GM18505 (cell line): ENCODE measurements around the gene H19.

Experiments
- ATAC-seq: cut with Tn5 transposase; IDR thresholded peaks from one replicate; pipeline ENCODE4 v1.9.1; 2021; ENCODE audit not compliant: unreplicated experiment
- POLR2A ChIP-seq: IDR thresholded peaks from 4 replicates; pipeline ENCODE4 v1.6.1; 2011; ENCODE audit warnings: borderline replicate concordance; ENCODE audit not compliant: insufficient read depth, insufficient read length; ENCODE audit errors: extremely low read depth

Gene H19

GRCh38 chr11:1998290-1998689, 648 bp upstream of the H19 start:
- TF ChIP-seq POLR2A, result no peak
- ATAC-seq, result no peak

GRCh38 chr11:1994121-1994520, 3.5 kb downstream of the H19 start:
- no peak for ATAC-seq
- no peak for TF ChIP-seq POLR2A

- ATAC-seq, result no peak
Measured at GRCh38 chr11:1992111-1992510, 5.5 kb downstream of the H19 start.

DNA sequence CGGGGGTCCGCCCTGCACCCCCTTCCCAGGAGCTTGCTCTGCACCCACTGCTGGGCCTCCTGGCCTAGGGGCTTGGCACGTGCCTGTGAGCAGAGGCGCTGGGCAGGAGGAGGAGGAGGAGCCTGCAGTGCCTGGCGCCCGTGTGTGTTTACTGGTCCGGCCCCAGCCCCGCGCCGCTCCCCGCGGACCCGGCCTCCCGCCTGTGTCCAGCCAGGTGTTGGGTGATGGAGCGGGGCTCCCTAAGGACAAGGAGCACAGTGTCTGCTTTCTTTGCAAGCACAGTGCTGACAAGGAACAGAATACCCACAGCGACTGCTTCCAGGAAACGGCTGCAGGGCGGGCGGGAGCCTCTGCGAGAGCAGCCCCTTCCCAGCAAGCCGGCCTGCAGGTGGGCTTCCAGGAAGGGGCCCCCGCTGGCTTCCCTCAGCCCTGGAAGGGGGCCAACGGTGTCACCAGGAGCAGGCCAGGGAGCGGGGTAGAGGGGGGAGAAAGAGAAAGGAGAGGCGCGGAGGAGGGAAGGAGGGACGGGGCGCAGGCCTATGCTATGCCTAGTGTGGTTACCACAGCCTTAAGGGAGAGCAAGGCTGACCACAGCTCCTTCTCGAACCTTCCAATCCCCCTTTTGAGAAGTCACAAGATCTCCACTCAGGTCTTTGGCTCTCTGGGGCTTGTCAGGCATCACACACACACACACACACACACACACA, 6.6 kb downstream of the H19 start:
- TF ChIP-seq POLR2A, result no peak
- no peak for ATAC-seq

More at GRCh38 chr11:1992111-1992510, 5.5 kb downstream of the H19 start:
- no peak for TF ChIP-seq POLR2A

GRCh38 chr11:1989953-1990352, 7.7 kb downstream of the H19 start:
- ATAC-seq, result no peak
- no peak for TF ChIP-seq POLR2A

- ATAC-seq, result no peak
- no peak for TF ChIP-seq POLR2A
Measured at GRCh38 chr11:1988667-1989317, 8.8 kb downstream of the H19 start.

GRCh38 chr11:1988174-1988573, 9.5 kb downstream of the H19 start:
- no peak for ATAC-seq
- no peak for TF ChIP-seq POLR2A

DNA sequence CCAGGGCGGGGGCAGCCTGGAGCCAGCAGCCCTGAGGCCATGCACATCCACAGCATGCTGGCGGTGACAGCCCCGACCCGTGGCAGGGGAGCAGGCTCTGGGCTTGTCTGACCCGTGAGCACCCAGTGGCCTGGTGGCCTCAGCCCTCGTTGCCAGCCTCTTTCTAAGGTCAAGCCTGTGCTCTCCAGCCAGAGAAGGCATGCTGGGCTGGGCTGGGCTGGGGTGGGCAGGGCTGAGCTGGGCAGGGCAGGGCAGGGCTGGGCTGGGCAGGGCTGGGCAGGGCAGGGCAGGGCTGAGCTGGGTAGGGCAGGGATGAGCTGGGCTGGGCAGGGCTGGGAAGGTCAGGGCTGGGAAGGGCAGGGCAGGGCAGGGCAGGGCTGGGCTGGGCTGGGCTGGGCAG, 10.6 kb downstream of the H19 start:
- no peak for TF ChIP-seq POLR2A
- ATAC-seq, result no peak

GRCh38 chr11:1983601-1983961, 14.1 kb downstream of the H19 start:
- TF ChIP-seq POLR2A, result no peak
- no peak for ATAC-seq

GRCh38 chr11:1982873-1983600, 14.6 kb downstream of the H19 start:
- ATAC-seq, result no peak
- no peak for TF ChIP-seq POLR2A

DNA sequence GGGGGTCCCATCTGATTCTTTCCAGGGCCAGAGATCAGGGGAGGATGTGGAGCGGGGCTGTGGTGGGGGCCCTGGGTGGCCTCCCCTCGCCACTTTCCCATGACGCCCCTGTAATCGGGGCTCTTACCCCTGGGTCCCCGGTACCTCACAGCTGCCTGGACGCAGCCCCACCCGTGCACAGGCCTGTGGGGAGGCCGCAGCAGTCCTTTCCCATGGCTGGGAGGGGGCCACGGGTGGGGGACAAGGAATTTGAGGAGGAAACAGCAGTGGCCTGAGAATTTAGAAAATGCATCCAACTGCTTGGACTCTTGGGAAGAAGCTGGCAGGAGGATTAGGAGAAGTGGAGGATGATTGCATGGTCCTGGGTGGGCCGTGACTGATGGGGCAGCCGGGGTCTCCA, 18.0 kb downstream of the H19 start:
- no peak for ATAC-seq
- TF ChIP-seq POLR2A, result no peak

- no peak for TF ChIP-seq POLR2A
- no peak for ATAC-seq
Measured at GRCh38 chr11:1978720-1979473, 18.7 kb downstream of the H19 start.

DNA sequence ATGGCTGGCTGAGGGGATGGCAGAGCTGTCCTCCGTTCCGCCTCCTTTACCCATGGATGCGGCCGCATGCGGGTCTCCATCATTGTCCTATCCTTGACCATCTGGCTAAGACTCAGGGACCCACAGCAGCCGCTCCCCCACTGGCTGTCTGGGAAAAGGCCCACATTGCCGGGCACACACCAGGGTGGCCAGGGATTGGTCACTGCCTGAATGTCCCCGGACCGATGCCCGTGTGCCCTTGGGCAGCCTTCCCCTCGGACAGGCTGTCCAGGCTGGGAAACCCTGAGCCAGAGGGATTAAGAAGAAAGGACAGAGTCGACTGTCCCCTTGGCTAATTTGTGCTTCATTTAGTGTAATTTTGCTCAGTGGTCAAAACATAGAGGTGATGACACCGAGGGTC, 22.5 kb downstream of the H19 start:
- TF ChIP-seq POLR2A, result no peak
- ATAC-seq, result no peak
